IMR-90 (cell line): Measurements from ENCODE around the gene DHX15. TPM values are rescaled to one million over a fixed set of nuclear protein-coding genes. Genes with fewer than 3 reads are reported as not detected.
A peak's percentile ranks its signal among the peaks of the same experiment; 100 is the strongest.

Experiments used
- ATAC-seq: fragments of 200-7000 bp; cut with Tn5 transposase; 2 replicates; pipeline ENCODE4 v1.9.1; 2020; ENCODE audit warnings: low read depth, mild to moderate bottlenecking, moderate library complexity
- BruUV-seq: library from RNA; stranded (reverse); fragments of 400-500 nt; replicated peaks from 2 replicates; lab custom pipeline; 2021; lab: Mats Ljungman, UMichigan
- CTCF ChIA-PET: fragments of 300-600 bp; formaldehyde crosslinking; extraction: SDS; loops from one replicate; lab custom pipeline; 2021; ENCODE audit warnings: antibody characterized with exemption; lab: Yijun Ruan, JAX
- POLR2A ChIA-PET: fragments of 300-600 bp; sonication (Branson Sonifier 250); formaldehyde crosslinking; loops from one replicate; lab custom pipeline; 2022; ENCODE audit warnings: antibody characterized with exemption; ENCODE audit not compliant: unreplicated experiment; lab: Charles Lee
- DNase-seq: peaks from one replicate; pipeline ENCODE4 v3.0.0; 2013
- H2AFZ ChIP-seq: replicated peaks from 2 replicates; pipeline ENCODE3; 2013; ENCODE audit warnings: low read length, mild to moderate bottlenecking; ENCODE audit not compliant: poor library complexity
- H2AK5ac ChIP-seq: 2 replicates; pipeline ENCODE4 v1.6.1; 2013; ENCODE audit warnings: low read depth, low read length, inconsistent platforms
- H2AK9ac ChIP-seq: replicated peaks from 2 replicates; pipeline ENCODE3; 2013; ENCODE audit warnings: mild to moderate bottlenecking, low read depth, low read length, moderate library complexity; ENCODE audit not compliant: poor library complexity
- H2BK120ac ChIP-seq: 2 replicates; pipeline ENCODE4 v1.6.1; 2013; ENCODE audit warnings: low read depth, low read length, inconsistent platforms
- H2BK15ac ChIP-seq: 3 replicates; pipeline ENCODE4 v1.6.1; 2013; ENCODE audit warnings: low read depth, low read length, inconsistent platforms
- H2BK20ac ChIP-seq: 2 replicates; pipeline ENCODE4 v1.6.1; 2013; ENCODE audit warnings: low read depth, mild to moderate bottlenecking, inconsistent platforms, low read length, moderate library complexity
- H2BK5ac ChIP-seq: 2 replicates; pipeline ENCODE4 v1.6.1; 2013; ENCODE audit warnings: mild to moderate bottlenecking, low read depth, low read length, inconsistent platforms; ENCODE audit not compliant: poor library complexity, severe bottlenecking
- H3K14ac ChIP-seq: replicated peaks from 2 replicates; pipeline ENCODE4 v1.6.1; 2013; ENCODE audit warnings: low read depth, low read length, inconsistent platforms
- H3K18ac ChIP-seq: 2 replicates; pipeline ENCODE4 v1.6.1; 2013; ENCODE audit warnings: low read depth, low read length, control low read depth
- H3K23ac ChIP-seq: 2 replicates; pipeline ENCODE4 v1.6.1; 2013; ENCODE audit warnings: low read depth, low read length, inconsistent platforms
- H3K27ac ChIP-seq: 2 replicates; pipeline ENCODE4 v1.5.1; 2013; ENCODE audit warnings: mild to moderate bottlenecking, control low read depth, low read length; ENCODE audit not compliant: insufficient read depth
- H3K27me3 ChIP-seq: 2 replicates; pipeline ENCODE4 v1.6.1; 2013; ENCODE audit warnings: low read length; ENCODE audit not compliant: control insufficient read depth, insufficient read depth
- H3K36me3 ChIP-seq: 2 replicates; pipeline ENCODE4 v1.6.1; 2013; ENCODE audit warnings: low read length, mixed read lengths; ENCODE audit not compliant: control insufficient read depth, insufficient read depth
- H3K4ac ChIP-seq: 2 replicates; pipeline ENCODE4 v1.6.1; 2013; ENCODE audit warnings: low read depth, low read length, inconsistent platforms
- H3K4me1 ChIP-seq: 2 replicates; pipeline ENCODE4 v1.6.1; 2013; ENCODE audit warnings: low read length, mixed read lengths; ENCODE audit not compliant: control insufficient read depth, insufficient read depth
- H3K4me2 ChIP-seq: 2 replicates; pipeline ENCODE4 v1.6.1; 2013; ENCODE audit warnings: low read depth, mild to moderate bottlenecking, control low read depth, low read length, moderate library complexity
- H3K4me3 ChIP-seq: 2 replicates; pipeline ENCODE4 v1.5.1; 2013; ENCODE audit warnings: low read depth, mild to moderate bottlenecking, control low read depth, low read length, moderate library complexity; ENCODE audit not compliant: insufficient read depth
- H3K56ac ChIP-seq: 2 replicates; pipeline ENCODE4 v1.6.1; 2013; ENCODE audit warnings: low read length, inconsistent platforms; ENCODE audit not compliant: insufficient read depth; ENCODE audit errors: extremely low read depth
- H3K79me1 ChIP-seq, 2 experiments: 2 replicates each; pipeline ENCODE4 v1.6.1; 2013; ENCODE audit warnings: low read length in 2 of 2, inconsistent platforms in 1 of 2, low read depth in 1 of 2
- H3K9ac ChIP-seq: 2 replicates; pipeline ENCODE4 v1.6.1; 2013; ENCODE audit warnings: low read depth, low read length, control low read depth
- H3K9me1 ChIP-seq: 2 replicates; pipeline ENCODE4 v1.6.1; 2013; ENCODE audit warnings: low read length, inconsistent platforms; ENCODE audit not compliant: insufficient read depth
- H3K9me3 ChIP-seq: 2 replicates; pipeline ENCODE4 v1.6.1; 2013; ENCODE audit warnings: low read length; ENCODE audit not compliant: control insufficient read depth, insufficient read depth
- H4K20me1 ChIP-seq: 2 replicates; pipeline ENCODE4 v1.6.1; 2013; ENCODE audit warnings: low read length, inconsistent platforms; ENCODE audit not compliant: insufficient read depth
- H4K5ac ChIP-seq: 2 replicates; pipeline ENCODE4 v1.6.1; 2013; ENCODE audit warnings: mild to moderate bottlenecking, low read depth, low read length, control low read depth
- H4K8ac ChIP-seq, 2 experiments: 2 replicates each; pipeline ENCODE4 v1.6.1; 2013; ENCODE audit warnings: low read depth in 2 of 2, low read length in 2 of 2, control low read depth in 1 of 2, inconsistent platforms in 1 of 2
- H4K91ac ChIP-seq: 2 replicates; pipeline ENCODE4 v1.6.1; 2013; ENCODE audit warnings: low read depth, low read length, inconsistent platforms; ENCODE audit not compliant: insufficient read depth
- BHLHE40 ChIP-seq: fragments of 150-350 bp; IDR thresholded peaks from 2 replicates; pipeline ENCODE4 v1.6.1; 2016; ENCODE audit warnings: mild to moderate bottlenecking, low read depth, low read length
- CEBPB ChIP-seq: IDR thresholded peaks from 2 replicates; pipeline ENCODE4 v1.6.1; 2012; ENCODE audit warnings: low read depth, low read length, improper control_type of control experiment
- CHD1 ChIP-seq: IDR thresholded peaks from 2 replicates; pipeline ENCODE4 v1.6.1; 2012; ENCODE audit warnings: low read depth, low read length, improper control_type of control experiment
- CTCF ChIP-seq: conservative IDR thresholded peaks from 2 replicates; pipeline ENCODE4 v1.5.1; 2012; ENCODE audit warnings: mild to moderate bottlenecking, low read depth, low read length, improper control_type of control experiment
- ELK1 ChIP-seq: fragments of 150-350 bp; IDR thresholded peaks from 2 replicates; pipeline ENCODE4 v1.6.1; 2016; ENCODE audit warnings: low read depth, mild to moderate bottlenecking, low read length, moderate library complexity, borderline replicate concordance
- FOS ChIP-seq: fragments of 150-350 bp; IDR thresholded peaks from 2 replicates; pipeline ENCODE4 v1.6.1; 2016; ENCODE audit warnings: low read depth, low read length
- MAFK ChIP-seq: IDR thresholded peaks from 2 replicates; pipeline ENCODE4 v1.6.1; 2012; ENCODE audit warnings: low read depth, low read length, improper control_type of control experiment
- MAZ ChIP-seq: IDR thresholded peaks from 2 replicates; pipeline ENCODE4 v1.6.1; 2012; ENCODE audit warnings: low read depth, mild to moderate bottlenecking, low read length, improper control_type of control experiment, moderate library complexity, borderline replicate concordance
- MXI1 ChIP-seq: IDR thresholded peaks from 2 replicates; pipeline ENCODE4 v1.6.1; 2012; ENCODE audit warnings: low read depth, mild to moderate bottlenecking, low read length, moderate library complexity, borderline replicate concordance
- NFE2L2 ChIP-seq: fragments of 150-350 bp; IDR thresholded peaks from 2 replicates; pipeline ENCODE4 v1.6.1; 2016; ENCODE audit warnings: low read depth, mild to moderate bottlenecking, low read length
- POLR2A ChIP-seq: IDR thresholded peaks from 2 replicates; pipeline ENCODE4 v1.6.1; 2012; ENCODE audit warnings: mild to moderate bottlenecking, low read depth, low read length
- RAD21 ChIP-seq: IDR thresholded peaks from 2 replicates; pipeline ENCODE4 v1.6.1; 2012; ENCODE audit warnings: low read length, improper control_type of control experiment
- RCOR1 ChIP-seq: IDR thresholded peaks from 2 replicates; pipeline ENCODE4 v1.6.1; 2012; ENCODE audit warnings: mild to moderate bottlenecking, low read length, improper control_type of control experiment; ENCODE audit not compliant: insufficient replicate concordance
- RFX5 ChIP-seq: IDR thresholded peaks from 2 replicates; pipeline ENCODE4 v1.8.0; 2012; ENCODE audit warnings: low read depth, mild to moderate bottlenecking, low read length, moderate library complexity
- SMC3 ChIP-seq: fragments of 150-350 bp; IDR thresholded peaks from 2 replicates; pipeline ENCODE4 v1.6.1; 2016; ENCODE audit warnings: low read depth, mild to moderate bottlenecking, antibody characterized with exemption, low read length, moderate library complexity
- USF2 ChIP-seq: fragments of 150-350 bp; IDR thresholded peaks from 2 replicates; pipeline ENCODE4 v1.6.1; 2017; ENCODE audit warnings: mild to moderate bottlenecking, antibody characterized with exemption, low read length, low read depth
- dilution Hi-C: fragments of 300-500 bp; cut with HindIII; formaldehyde crosslinking; loops from one replicate; pipeline ENCODE4 v1.14.3; 2018; ENCODE audit warnings: low sequenced_read_pairs; ENCODE audit not compliant: unreplicated experiment
- in situ Hi-C: fragments of 300-500 bp; cut with MboI; formaldehyde crosslinking; loops from 3 replicates; pipeline ENCODE4 v1.14.3; 2019; ENCODE audit warnings: low sequenced_read_pairs, inconsistent platforms, mixed read lengths
- intact Hi-C: fragments of 100-400 bp; cut with micrococcal nuclease; formaldehyde crosslinking; loops from 2 replicates; pipeline ENCODE4 v1.10.0; 2022
- polyA plus RNA-seq, 3 experiments: library from polyadenylated mRNA; depleted of rRNA; stranded (reverse); fragments of >200 nt; gene quantifications; 2 replicates each; pipeline ENCODE4 v1.2.3, GENCODE V29; 2012; ENCODE audit warnings: low replicate concordance in 1 of 3
- total RNA-seq: library from RNA; depleted of rRNA; stranded (reverse); fragments of >200 nt; gene quantifications from 2 replicates; pipeline ENCODE4 v1.2.3, GENCODE V29; 2012

The DHX15 gene
- total and polyA plus RNA-seq, 2 of the 4 experiments (the other 2 are of a cell fraction), result 97.9 to 172 TPM

- Histone ChIP-seq H2BK20ac (no peak overlapping the region), H3K23ac (no peak overlapping the region), H4K91ac (no peak overlapping the region), H3K4me1 (peaks cover 4% of the 10 kb centered on the region; the same call in 1 of the 2 replicates), H3K27ac (no peak overlapping the region), H4K8ac (no peak overlapping the region), H3K9me3 (no peaks in the 10 kb centered on the region), H2AK5ac (no peak overlapping the region), H4K20me1 (peaks cover 87% of the 10 kb centered on the region), H3K4me2 (no peak overlapping the region), H3K18ac (no peak overlapping the region), H3K36me3 (peaks cover 14% of the 10 kb centered on the region), H2BK5ac (no peak overlapping the region), H3K79me1 (peaks cover 4 to 38% of the 10 kb centered on the region in 2 experiments; a peak in 2 of 4 replicates), H3K56ac (no peak overlapping the region), H3K4me3 (no peak overlapping the region), H3K9me1 (peaks cover 11% of the 10 kb centered on the region), H2AK9ac (no peak overlapping the region), H2BK15ac (no peak overlapping the region), H4K5ac (no peak overlapping the region), H3K4ac (no peak overlapping the region), H2AFZ (no peak overlapping the region), H3K9ac (no peak overlapping the region), H3K27me3 (no peaks in the 10 kb centered on the region), H2BK120ac (no peak overlapping the region), H3K14ac (no peak overlapping the region)
- intact Hi-C loops (loop anchor here (2.0 kb wide), 1 partner anchor 14 kb away; no protein-coding TSS in a partner anchor), dilution Hi-C loops (no loop called here), in situ Hi-C loops (no loop called here)
- CTCF ChIA-PET, result interaction anchor here (0.6 kb wide), 1 partner anchor 48 kb away, joined by 3 read pairs; no protein-coding TSS in a partner anchor
- DNase-seq (no peak), ATAC-seq (peak; percentile 7; the same call in 1 of the 2 replicates)
- TF ChIP-seq SMC3 (no peak), MXI1 (no peak), CEBPB (no peak), BHLHE40 (no peak), CTCF (no peak), RFX5 (no peak), CHD1 (no peak), MAZ (no peak), ELK1 (no peak), NFE2L2 (no peak), RAD21 (no peak), FOS (no peak), MAFK (no peak), POLR2A (no peak), USF2 (no peak), RCOR1 (no peak)
- no TSS peak for BruUV-seq
- POLR2A ChIA-PET, result no interaction called here
Measured at GRCh38 chr4:24565054-24565453, 19.3 kb downstream of the DHX15 start.
